ENCODE results near the gene PGK1.

PGK1 gene

DNA sequence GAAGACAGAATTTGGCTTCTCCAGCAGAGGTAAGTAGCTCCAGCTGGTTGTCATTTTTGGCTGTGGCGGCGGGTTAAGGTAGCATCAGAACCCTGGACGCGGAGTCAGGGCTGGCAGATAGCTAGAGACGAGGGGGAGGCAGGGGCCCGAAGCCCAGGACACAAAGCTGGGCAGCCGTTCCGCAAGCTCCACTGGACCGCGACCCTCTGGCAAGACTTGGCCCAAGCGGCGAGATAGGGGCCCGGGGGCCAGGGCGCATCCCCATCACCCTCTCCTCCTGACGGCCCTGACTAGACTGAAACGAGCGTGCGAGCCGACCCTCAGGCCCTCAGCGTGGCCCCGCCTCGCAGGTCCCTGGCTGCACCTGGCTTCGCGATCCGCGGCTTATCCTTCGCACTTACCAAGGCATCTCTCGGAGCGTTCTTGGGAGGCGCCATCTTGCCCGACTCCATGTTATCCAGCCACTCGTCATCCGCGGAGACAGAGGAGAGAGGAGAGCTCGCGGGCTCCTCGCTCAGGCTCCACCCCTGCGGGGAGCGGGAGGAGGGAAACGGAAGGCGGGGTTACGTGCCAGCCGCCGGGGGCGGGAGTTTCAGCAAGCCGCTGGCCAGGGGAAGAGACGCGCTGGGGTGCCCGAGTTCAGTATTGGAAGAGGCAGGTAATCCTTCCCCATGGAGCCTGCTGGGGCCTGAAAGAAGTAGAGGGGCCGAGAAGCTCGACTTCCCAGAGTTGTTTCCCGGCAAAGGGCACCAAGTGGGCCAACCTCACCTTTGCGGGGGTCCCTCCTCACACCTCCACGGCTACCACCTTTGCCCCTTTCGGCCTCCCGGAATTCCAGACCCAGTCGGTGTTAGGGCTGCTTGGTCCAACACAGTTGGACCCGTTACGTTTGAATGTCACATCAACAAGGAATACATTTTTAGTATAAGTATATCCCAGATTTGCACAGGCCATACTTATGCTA is 35.4 kb downstream of the PGK1 start, which contains the start of gene TAF9B:
Gene TAF9B (minus strand): TSS at position 491 of the 964 bp plus-strand sequence. CDS start 39 bp downstream, at position 452.
- no peak for TF ChIP-seq CEBPB (IDR thresholded peaks at IDR 0.05)
- peak; percentile 88 for TF ChIP-seq YY1 (IDR thresholded peaks at IDR 0.05; ENCODE audit: low read depth)
- TF ChIP-seq EP300 (IDR thresholded peaks at IDR 0.05; ENCODE audit: borderline replicate concordance): no peak
- TF ChIP-seq FOXM1 (IDR thresholded peaks at IDR 0.05; ENCODE audit: borderline replicate concordance, low read depth): no peak
- TF ChIP-seq TCF12 (IDR thresholded peaks at IDR 0.05; ENCODE audit: low read depth): peak; percentile 24; the same call in 1 of the 2 replicates
- peak; percentile 51 for TF ChIP-seq MAX (IDR thresholded peaks at IDR 0.05)
- TF ChIP-seq TAF1 (IDR thresholded peaks at IDR 0.05; ENCODE audit: low read depth): peak; percentile 85
- no peak for TF ChIP-seq ZBTB7A (IDR thresholded peaks at IDR 0.05; ENCODE audit: low read depth)

- TF ChIP-seq TEAD4 (IDR thresholded peaks at IDR 0.05) (no peak), EP300 (IDR thresholded peaks at IDR 0.05; ENCODE audit: borderline replicate concordance) (no peak), EGR1 (IDR thresholded peaks at IDR 0.05) (no peak), YY1 (IDR thresholded peaks at IDR 0.05; ENCODE audit: low read depth) (no peak), CEBPB (IDR thresholded peaks at IDR 0.05) (no peak), USF1 (IDR thresholded peaks at IDR 0.05) (no peak), FOXM1 (IDR thresholded peaks at IDR 0.05; ENCODE audit: borderline replicate concordance, low read depth) (no peak), ZBTB7A (IDR thresholded peaks at IDR 0.05; ENCODE audit: low read depth) (no peak), NFIC (IDR thresholded peaks at IDR 0.05) (no peak), RAD21 (IDR thresholded peaks at IDR 0.05; ENCODE audit: low read depth) (no peak), CREB1 (IDR thresholded peaks at IDR 0.05; ENCODE audit: low read depth) (no peak), MAX (IDR thresholded peaks at IDR 0.05) (no peak), TCF12 (IDR thresholded peaks at IDR 0.05; ENCODE audit: low read depth) (no peak)
These were observed 36.2 kb downstream of the PGK1 start for GRCh38 chrX:78140206-78140605.

DNA sequence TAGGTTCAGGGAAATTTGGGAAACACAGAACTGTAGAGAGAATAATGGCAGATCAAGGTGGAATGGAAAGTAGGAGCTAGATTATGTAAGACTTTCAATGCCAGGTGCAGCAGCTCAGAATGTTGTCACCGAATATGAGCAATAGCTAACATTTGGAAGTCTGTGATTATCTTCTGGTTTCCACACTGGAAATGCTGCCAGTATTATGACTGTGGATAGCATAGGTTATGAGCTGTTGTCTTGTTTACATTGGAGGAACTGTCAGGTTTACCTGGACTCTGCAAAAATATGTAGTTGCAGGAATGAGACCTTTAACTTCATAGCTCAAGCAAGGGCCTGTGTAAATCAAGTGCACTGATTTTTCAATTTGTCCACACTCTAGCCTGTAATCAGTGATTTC is 61.4 kb downstream of the PGK1 start:
- TF ChIP-seq CEBPB (IDR thresholded peaks at IDR 0.05) (no peak), MAX (IDR thresholded peaks at IDR 0.05) (no peak), CREB1 (IDR thresholded peaks at IDR 0.05; ENCODE audit: low read depth) (no peak), YY1 (IDR thresholded peaks at IDR 0.05; ENCODE audit: low read depth) (no peak)

- TF ChIP-seq RAD21 (IDR thresholded peaks at IDR 0.05; ENCODE audit: low read depth) (no peak), FOXM1 (IDR thresholded peaks at IDR 0.05; ENCODE audit: borderline replicate concordance, low read depth) (no peak), REST (IDR thresholded peaks at IDR 0.05; ENCODE audit: low read depth) (no peak), TCF12 (IDR thresholded peaks at IDR 0.05; ENCODE audit: low read depth) (no peak), EP300 (IDR thresholded peaks at IDR 0.05; ENCODE audit: borderline replicate concordance) (no peak), EGR1 (IDR thresholded peaks at IDR 0.05) (no peak), USF1 (IDR thresholded peaks at IDR 0.05) (no peak), MAX (IDR thresholded peaks at IDR 0.05) (no peak), CEBPB (IDR thresholded peaks at IDR 0.05) (no peak), ZBTB7A (IDR thresholded peaks at IDR 0.05; ENCODE audit: low read depth) (no peak), YY1 (IDR thresholded peaks at IDR 0.05; ENCODE audit: low read depth) (no peak), CREB1 (IDR thresholded peaks at IDR 0.05; ENCODE audit: low read depth) (no peak), TAF1 (IDR thresholded peaks at IDR 0.05; ENCODE audit: low read depth) (no peak), TEAD4 (IDR thresholded peaks at IDR 0.05) (no peak), NFIC (IDR thresholded peaks at IDR 0.05) (no peak)
These were observed 64.0 kb downstream of the PGK1 start for GRCh38 chrX:78168065-78168464.

Data from Ishikawa (cell line).